ENCODE data around the gene FAAP20. TPM values are rescaled to one million over a fixed set of nuclear protein-coding genes. Genes with fewer than 3 reads are reported as not detected.

Gene FAAP20
- total and polyA plus RNA-seq, 7 donors = 28.4 to 58.0 (median 45.3) TPM

DNA sequence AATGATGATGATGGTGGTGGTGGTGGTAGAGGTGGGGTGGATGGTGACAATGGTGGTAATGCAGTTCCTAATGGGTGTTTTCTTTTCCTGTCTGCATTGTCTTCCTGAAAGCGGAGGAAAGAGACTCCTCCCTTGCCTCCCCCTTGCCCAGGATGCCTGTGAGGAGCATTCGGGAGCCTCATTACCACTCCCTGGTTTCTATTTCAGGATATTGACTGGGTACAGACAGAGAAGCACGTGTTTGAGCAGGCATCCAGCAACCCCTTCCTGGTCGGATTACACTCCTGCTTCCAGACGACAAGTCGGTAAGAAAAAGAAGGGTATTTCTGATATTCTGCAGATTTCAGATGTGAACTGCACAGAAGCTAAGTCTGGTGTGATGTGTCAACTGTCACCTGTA lies 38.8 kb downstream of the FAAP20 start:
- DNase-seq = no peak
- H3K27ac ChIP-seq = no peak overlapping the region
- H3K4me3 ChIP-seq = no peak overlapping the region
- no peaks in the 10 kb centered on the region for H3K27me3 ChIP-seq
- H3K36me3 ChIP-seq = no peaks in the 10 kb centered on the region
- intact Hi-C loops (cut with DNase I) = no loop called here
- TF ChIP-seq, protein P1, sequence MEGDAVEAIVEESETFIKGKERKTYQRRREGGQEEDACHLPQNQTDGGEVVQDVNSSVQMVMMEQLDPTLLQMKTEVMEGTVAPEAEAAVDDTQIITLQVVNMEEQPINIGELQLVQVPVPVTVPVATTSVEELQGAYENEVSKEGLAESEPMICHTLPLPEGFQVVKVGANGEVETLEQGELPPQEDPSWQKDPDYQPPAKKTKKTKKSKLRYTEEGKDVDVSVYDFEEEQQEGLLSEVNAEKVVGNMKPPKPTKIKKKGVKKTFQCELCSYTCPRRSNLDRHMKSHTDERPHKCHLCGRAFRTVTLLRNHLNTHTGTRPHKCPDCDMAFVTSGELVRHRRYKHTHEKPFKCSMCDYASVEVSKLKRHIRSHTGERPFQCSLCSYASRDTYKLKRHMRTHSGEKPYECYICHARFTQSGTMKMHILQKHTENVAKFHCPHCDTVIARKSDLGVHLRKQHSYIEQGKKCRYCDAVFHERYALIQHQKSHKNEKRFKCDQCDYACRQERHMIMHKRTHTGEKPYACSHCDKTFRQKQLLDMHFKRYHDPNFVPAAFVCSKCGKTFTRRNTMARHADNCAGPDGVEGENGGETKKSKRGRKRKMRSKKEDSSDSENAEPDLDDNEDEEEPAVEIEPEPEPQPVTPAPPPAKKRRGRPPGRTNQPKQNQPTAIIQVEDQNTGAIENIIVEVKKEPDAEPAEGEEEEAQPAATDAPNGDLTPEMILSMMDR (IDR thresholded peaks at IDR 0.05) = no peak
- TF ChIP-seq EP300 (IDR thresholded peaks at IDR 0.05) (no peak), POLR2AphosphoS5 (IDR thresholded peaks at IDR 0.05) (no peak), POLR2A (IDR thresholded peaks at IDR 0.05) (no peak)
- H3K9me3 ChIP-seq = no peaks in the 10 kb centered on the region
- H3K4me1 ChIP-seq = no peaks in the 10 kb centered on the region
- WGBS, 2 donors = 93 to 95% methylated on average over 6 of the region's 6 CpGs

DNA sequence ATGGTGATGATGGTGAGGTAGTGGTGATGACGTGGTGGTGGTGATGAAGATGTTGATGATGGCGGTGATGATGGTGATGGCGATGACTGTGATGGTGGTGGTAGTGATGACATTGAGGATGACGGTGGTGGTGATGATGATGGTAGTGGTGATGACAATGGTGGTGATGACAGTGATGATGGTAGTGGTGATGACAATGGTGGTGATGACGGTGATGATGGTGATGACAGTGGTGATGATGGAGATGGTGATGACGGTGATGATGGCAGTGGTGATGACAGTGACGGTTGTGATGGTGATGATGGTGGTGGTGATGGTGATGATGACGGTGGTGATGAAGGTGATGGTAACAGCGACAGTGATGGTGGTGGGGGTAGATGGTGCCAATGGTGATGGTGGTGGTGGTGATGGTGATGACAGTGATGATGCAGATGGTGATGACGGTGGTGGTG lies 39.4 kb downstream of the FAAP20 start:
- 98% methylated on average over 10 of the region's 10 CpGs for WGBS, 2 donors
- H3K27me3 ChIP-seq = no peaks in the 10 kb centered on the region
- no peaks in the 10 kb centered on the region for H3K9me3 ChIP-seq
- DNase-seq = no peak
- no peak overlapping the region for H3K4me3 ChIP-seq
- H3K4me1 ChIP-seq = no peaks in the 10 kb centered on the region
- H3K27ac ChIP-seq = no peak overlapping the region
- intact Hi-C loops (cut with DNase I) = no loop called here
- TF ChIP-seq POLR2AphosphoS5 (IDR thresholded peaks at IDR 0.05) = no peak
- TF ChIP-seq EP300 (IDR thresholded peaks at IDR 0.05) = no peak
- no peak for TF ChIP-seq POLR2A (IDR thresholded peaks at IDR 0.05)
- TF ChIP-seq, protein P1 (IDR thresholded peaks at IDR 0.05) = no peak
- H3K36me3 ChIP-seq = no peaks in the 10 kb centered on the region

DNA sequence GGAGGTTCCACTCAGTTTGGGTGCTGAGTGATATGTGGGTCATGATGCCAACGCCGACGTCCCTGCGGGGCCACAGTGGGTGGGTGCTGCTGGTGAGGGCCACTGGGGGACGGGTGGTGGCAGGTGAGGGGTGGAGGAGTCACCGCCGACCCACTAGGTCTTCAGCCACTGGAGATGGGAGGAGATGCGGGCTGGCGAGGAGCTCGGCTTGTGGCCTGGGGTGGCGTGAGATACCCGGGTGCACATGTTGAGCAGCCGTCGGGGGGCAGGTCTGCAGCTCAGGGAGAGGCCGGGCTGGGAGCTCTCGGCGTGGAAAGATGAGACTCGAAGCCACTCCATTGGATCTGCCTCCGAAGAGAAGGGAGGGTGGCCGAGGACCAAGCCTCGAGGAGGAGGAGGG lies 40.5 kb downstream of the FAAP20 start:
- Histone ChIP-seq H3K9me3 (no peaks in the 10 kb centered on the region), H3K4me3 (no peak overlapping the region), H3K36me3 (no peaks in the 10 kb centered on the region), H3K4me1 (no peaks in the 10 kb centered on the region), H3K27ac (no peak overlapping the region), H3K27me3 (no peaks in the 10 kb centered on the region)
- intact Hi-C loops (cut with DNase I) = no loop called here
- TF ChIP-seq POLR2A (IDR thresholded peaks at IDR 0.05) (no peak), POLR2AphosphoS5 (IDR thresholded peaks at IDR 0.05) (no peak), EP300 (IDR thresholded peaks at IDR 0.05) (no peak)
- TF ChIP-seq, protein P1 (IDR thresholded peaks at IDR 0.05) = no peak
- DNase-seq = no peak
- WGBS, 2 donors = 95 to 97% methylated on average over 21 of the region's 21 CpGs

DNA sequence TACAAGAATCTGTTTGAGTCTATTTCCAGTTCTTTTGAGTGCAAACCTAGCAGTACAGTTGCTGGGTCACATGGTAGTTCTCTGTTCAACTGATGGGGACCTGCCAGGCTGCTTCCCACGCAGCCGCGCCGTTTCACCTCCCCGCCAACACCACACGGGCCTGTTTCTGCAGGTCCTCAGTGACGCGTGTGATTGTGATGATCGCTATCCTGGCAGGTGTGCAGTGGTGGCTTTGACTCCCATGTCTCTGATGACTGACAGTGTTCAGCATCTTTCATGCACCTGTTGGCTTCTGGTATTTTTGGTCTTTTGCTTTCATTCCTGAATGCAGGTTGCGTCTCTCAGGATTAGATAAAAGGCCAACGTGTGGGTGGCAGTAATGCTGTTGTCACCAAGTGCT lies 41.6 kb downstream of the FAAP20 start:
- Histone ChIP-seq H3K4me1 (no peaks in the 10 kb centered on the region), H3K27me3 (no peaks in the 10 kb centered on the region), H3K9me3 (no peaks in the 10 kb centered on the region), H3K36me3 (no peaks in the 10 kb centered on the region), H3K4me3 (no peak overlapping the region), H3K27ac (no peak overlapping the region)
- 85 to 91% methylated on average over 11 of the region's 11 CpGs for WGBS, 2 donors
- DNase-seq = no peak
- TF ChIP-seq EP300 (IDR thresholded peaks at IDR 0.05) (no peak), POLR2AphosphoS5 (IDR thresholded peaks at IDR 0.05) (no peak), POLR2A (IDR thresholded peaks at IDR 0.05) (no peak)
- TF ChIP-seq, protein P1 (IDR thresholded peaks at IDR 0.05) = no peak
- intact Hi-C loops (cut with DNase I) = no loop called here

DNA sequence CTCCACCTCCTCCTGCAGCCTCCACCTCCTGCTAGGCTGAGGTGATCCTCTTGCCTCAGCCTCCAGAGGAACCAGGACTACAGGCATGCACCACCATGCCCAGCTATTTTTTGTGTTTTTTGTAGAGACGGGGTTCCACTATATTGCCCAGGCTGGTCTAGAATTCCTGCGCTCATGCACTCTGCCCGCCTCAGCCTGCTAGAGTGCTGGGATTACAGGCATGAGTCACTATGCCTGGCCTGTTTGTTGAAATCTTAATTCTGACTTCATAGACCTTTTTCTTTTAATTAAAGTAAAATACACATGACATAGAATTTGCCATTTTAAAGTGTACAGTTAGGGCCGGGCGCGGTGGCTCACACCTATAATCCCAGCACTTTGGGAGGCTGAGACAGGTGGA lies 42.7 kb downstream of the FAAP20 start:
- no peak for DNase-seq
- WGBS, 2 donors = 88 to 89% methylated on average over 6 of the region's 6 CpGs
- no peaks in the 10 kb centered on the region for H3K36me3 ChIP-seq
- H3K4me3 ChIP-seq = no peak overlapping the region
- intact Hi-C loops (cut with DNase I) = no loop called here
- H3K4me1 ChIP-seq = no peaks in the 10 kb centered on the region
- H3K27ac ChIP-seq = no peak overlapping the region
- no peaks in the 10 kb centered on the region for H3K27me3 ChIP-seq
- no peaks in the 10 kb centered on the region for H3K9me3 ChIP-seq
- TF ChIP-seq EP300 (IDR thresholded peaks at IDR 0.05) (no peak), POLR2A (IDR thresholded peaks at IDR 0.05) (no peak)

Data from sigmoid colon (tissue), 7 donors.